Transverse colon (tissue), 3 donors: ENCODE data around the gene F11R.

Experiments
- CTCF ChIP-seq, 5 experiments: fragments of 200-600 bp in 3 of 5; fragments of 450-650 bp in 2 of 5; sonication (generic) in 3 of 5; IDR thresholded peaks; 1 replicate in 2 of 5; 2 replicates in 3 of 5; pipeline ENCODE4 v1.5.1; 2016 to 2017; ENCODE audit warnings: antibody characterized with exemption in 5 of 5, inconsistent platforms in 3 of 5, mild to moderate bottlenecking in 2 of 5, moderate library complexity in 1 of 5
- EP300 ChIP-seq: sonication (generic); formaldehyde crosslinking; IDR thresholded peaks from one replicate; pipeline ENCODE4 v1.6.1; 2017; ENCODE audit warnings: antibody characterized with exemption, low read depth

DNA sequence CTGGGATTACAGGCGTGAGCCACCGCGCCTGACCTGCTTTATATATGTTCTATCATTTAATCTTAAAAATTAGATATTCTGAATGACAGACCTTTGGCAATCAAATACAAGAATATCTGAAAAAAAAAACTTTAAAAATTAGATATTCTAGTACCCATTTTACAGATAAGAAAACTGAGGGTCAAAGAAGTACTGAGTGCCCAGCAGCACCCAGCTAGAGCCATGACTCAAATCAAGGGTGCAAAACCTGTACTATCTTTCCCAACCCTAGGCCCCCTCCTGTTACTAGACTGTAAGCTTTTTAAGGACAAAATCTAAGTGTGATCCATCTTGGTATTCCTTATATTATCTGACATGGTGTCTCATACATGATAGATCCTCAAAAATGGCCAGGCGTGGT, 40.5 kb upstream of the F11R start:
- no peak for TF ChIP-seq EP300
- TF ChIP-seq CTCF (IDR thresholded peaks at IDR 0.05) = no peak
